ENCODE results near the gene IKBKG.
A peak's percentile ranks its signal among the peaks of the same experiment; 100 is the strongest.

Gene IKBKG

DNA sequence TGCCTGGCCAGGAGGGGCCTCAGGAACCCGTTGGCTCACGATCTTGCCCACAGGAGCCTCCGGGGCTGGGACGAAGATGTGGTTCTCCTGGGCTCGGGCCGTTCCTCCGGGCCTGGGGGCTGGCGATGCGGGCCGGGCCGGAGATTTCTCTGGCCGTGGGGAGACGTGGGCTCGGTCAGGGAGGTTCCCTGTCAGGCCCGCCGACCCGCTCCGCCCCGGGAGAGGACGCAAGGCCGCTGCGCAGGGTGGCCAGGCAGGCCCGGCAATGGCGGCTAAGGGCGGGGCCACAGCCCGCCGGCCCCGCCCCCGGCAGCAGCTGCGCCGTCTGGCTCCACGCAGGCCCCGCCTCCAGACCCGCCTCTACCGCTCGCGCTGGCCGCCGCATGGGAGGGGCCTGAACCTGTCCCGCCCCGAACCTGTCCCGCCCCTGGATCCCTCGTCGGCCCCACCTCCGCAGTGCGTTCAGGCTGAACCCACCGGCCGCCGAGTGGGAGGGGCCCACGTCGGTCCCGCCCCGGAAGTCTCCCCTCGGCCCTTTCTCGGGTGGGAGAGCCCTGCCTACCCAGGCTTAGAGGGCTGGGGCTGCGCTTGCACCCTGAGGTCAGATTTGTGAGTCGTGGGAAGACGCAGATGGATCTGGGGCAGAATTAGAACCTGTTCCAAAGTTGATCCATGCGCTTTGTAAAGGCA lies 31.3 kb upstream of the IKBKG start, which contains the start of gene FAM3A (continued):
- TF ChIP-seq ZNF202 (tag by site-specific recombination; IDR thresholded peaks at IDR 0.05; ENCODE audit: borderline replicate concordance) (no peak), ZNF184 (tag by site-specific recombination; IDR thresholded peaks at IDR 0.05) (no peak), KLF10 (tag by site-specific recombination; IDR thresholded peaks at IDR 0.05) (peak; percentile 67; the same call in 1 of the 2 replicates), ZNF747 (tag by site-specific recombination; IDR thresholded peaks at IDR 0.05) (no peak), ZBTB48 (tag by site-specific recombination; IDR thresholded peaks at IDR 0.05) (peak; percentile 49; the same call in 1 of the 2 replicates), ZNF623 (tag by site-specific recombination; IDR thresholded peaks at IDR 0.05) (no peak), ZNF558 (tag by site-specific recombination; IDR thresholded peaks at IDR 0.05) (no peak), REPIN1 (tag by site-specific recombination; IDR thresholded peaks at IDR 0.05; ENCODE audit: low read depth) (no peak), ZNF548 (tag by site-specific recombination; IDR thresholded peaks at IDR 0.05) (no peak), ZFP41 (tag by site-specific recombination; IDR thresholded peaks at IDR 0.05; ENCODE audit: borderline replicate concordance) (no peak), ZNF23 (tag by site-specific recombination; IDR thresholded peaks at IDR 0.05; ENCODE audit: borderline replicate concordance) (no peak), BCL11B (tag by site-specific recombination; IDR thresholded peaks at IDR 0.05; ENCODE audit: low read depth) (no peak), ZNF433 (tag by site-specific recombination; IDR thresholded peaks at IDR 0.05; ENCODE audit: low read depth) (no peak), ZNF792 (tag by site-specific recombination; IDR thresholded peaks at IDR 0.05) (no peak), ZNF157 (tag by site-specific recombination; IDR thresholded peaks at IDR 0.05) (no peak)
- TF ChIP-seq, protein P1, sequence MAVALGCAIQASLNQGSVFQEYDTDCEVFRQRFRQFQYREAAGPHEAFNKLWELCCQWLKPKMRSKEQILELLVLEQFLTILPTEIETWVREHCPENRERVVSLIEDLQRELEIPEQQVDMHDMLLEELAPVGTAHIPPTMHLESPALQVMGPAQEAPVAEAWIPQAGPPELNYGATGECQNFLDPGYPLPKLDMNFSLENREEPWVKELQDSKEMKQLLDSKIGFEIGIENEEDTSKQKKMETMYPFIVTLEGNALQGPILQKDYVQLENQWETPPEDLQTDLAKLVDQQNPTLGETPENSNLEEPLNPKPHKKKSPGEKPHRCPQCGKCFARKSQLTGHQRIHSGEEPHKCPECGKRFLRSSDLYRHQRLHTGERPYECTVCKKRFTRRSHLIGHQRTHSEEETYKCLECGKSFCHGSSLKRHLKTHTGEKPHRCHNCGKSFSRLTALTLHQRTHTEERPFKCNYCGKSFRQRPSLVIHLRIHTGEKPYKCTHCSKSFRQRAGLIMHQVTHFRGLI (tag by site-specific recombination; IDR thresholded peaks at IDR 0.05), result no peak
- TF ChIP-seq, protein P2, sequence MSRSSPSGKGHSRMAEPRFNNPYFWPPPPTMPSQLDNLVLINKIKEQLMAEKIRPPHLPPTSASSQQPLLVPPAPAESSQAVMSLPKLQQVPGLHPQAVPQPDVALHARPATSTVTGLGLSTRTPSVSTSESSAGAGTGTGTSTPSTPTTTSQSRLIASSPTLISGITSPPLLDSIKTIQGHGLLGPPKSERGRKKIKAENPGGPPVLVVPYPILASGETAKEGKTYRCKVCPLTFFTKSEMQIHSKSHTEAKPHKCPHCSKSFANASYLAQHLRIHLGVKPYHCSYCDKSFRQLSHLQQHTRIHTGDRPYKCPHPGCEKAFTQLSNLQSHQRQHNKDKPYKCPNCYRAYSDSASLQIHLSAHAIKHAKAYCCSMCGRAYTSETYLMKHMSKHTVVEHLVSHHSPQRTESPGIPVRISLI (tag by site-specific recombination; IDR thresholded peaks at IDR 0.05), result no peak
- TF ChIP-seq, protein P3, sequence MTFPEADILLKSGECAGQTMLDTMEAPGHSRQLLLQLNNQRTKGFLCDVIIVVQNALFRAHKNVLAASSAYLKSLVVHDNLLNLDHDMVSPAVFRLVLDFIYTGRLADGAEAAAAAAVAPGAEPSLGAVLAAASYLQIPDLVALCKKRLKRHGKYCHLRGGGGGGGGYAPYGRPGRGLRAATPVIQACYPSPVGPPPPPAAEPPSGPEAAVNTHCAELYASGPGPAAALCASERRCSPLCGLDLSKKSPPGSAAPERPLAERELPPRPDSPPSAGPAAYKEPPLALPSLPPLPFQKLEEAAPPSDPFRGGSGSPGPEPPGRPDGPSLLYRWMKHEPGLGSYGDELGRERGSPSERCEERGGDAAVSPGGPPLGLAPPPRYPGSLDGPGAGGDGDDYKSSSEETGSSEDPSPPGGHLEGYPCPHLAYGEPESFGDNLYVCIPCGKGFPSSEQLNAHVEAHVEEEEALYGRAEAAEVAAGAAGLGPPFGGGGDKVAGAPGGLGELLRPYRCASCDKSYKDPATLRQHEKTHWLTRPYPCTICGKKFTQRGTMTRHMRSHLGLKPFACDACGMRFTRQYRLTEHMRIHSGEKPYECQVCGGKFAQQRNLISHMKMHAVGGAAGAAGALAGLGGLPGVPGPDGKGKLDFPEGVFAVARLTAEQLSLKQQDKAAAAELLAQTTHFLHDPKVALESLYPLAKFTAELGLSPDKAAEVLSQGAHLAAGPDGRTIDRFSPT (tag by site-specific recombination; IDR thresholded peaks at IDR 0.05), result 0 out of 2 replicates have a peak, but pooled peaks have one; percentile 6
- TF ChIP-seq, protein P4, sequence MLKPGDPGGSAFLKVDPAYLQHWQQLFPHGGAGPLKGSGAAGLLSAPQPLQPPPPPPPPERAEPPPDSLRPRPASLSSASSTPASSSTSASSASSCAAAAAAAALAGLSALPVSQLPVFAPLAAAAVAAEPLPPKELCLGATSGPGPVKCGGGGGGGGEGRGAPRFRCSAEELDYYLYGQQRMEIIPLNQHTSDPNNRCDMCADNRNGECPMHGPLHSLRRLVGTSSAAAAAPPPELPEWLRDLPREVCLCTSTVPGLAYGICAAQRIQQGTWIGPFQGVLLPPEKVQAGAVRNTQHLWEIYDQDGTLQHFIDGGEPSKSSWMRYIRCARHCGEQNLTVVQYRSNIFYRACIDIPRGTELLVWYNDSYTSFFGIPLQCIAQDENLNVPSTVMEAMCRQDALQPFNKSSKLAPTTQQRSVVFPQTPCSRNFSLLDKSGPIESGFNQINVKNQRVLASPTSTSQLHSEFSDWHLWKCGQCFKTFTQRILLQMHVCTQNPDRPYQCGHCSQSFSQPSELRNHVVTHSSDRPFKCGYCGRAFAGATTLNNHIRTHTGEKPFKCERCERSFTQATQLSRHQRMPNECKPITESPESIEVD (tag by site-specific recombination; IDR thresholded peaks at IDR 0.05), result no peak
- TF ChIP-seq, protein P5, sequence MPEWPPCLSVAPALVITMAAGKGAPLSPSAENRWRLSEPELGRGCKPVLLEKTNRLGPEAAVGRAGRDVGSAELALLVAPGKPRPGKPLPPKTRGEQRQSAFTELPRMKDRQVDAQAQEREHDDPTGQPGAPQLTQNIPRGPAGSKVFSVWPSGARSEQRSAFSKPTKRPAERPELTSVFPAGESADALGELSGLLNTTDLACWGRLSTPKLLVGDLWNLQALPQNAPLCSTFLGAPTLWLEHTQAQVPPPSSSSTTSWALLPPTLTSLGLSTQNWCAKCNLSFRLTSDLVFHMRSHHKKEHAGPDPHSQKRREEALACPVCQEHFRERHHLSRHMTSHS (tag by site-specific recombination; IDR thresholded peaks at IDR 0.05), result no peak
- TF ChIP-seq, protein P6, sequence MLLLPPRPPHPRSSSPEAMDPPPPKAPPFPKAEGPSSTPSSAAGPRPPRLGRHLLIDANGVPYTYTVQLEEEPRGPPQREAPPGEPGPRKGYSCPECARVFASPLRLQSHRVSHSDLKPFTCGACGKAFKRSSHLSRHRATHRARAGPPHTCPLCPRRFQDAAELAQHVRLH (tag by site-specific recombination; IDR thresholded peaks at IDR 0.05), result 0 out of 2 replicates have a peak, but pooled peaks have one; percentile 19
- TF ChIP-seq, protein P7, sequence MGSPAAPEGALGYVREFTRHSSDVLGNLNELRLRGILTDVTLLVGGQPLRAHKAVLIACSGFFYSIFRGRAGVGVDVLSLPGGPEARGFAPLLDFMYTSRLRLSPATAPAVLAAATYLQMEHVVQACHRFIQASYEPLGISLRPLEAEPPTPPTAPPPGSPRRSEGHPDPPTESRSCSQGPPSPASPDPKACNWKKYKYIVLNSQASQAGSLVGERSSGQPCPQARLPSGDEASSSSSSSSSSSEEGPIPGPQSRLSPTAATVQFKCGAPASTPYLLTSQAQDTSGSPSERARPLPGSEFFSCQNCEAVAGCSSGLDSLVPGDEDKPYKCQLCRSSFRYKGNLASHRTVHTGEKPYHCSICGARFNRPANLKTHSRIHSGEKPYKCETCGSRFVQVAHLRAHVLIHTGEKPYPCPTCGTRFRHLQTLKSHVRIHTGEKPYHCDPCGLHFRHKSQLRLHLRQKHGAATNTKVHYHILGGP (tag by site-specific recombination; IDR thresholded peaks at IDR 0.05), result no peak
- TF ChIP-seq, protein P8, sequence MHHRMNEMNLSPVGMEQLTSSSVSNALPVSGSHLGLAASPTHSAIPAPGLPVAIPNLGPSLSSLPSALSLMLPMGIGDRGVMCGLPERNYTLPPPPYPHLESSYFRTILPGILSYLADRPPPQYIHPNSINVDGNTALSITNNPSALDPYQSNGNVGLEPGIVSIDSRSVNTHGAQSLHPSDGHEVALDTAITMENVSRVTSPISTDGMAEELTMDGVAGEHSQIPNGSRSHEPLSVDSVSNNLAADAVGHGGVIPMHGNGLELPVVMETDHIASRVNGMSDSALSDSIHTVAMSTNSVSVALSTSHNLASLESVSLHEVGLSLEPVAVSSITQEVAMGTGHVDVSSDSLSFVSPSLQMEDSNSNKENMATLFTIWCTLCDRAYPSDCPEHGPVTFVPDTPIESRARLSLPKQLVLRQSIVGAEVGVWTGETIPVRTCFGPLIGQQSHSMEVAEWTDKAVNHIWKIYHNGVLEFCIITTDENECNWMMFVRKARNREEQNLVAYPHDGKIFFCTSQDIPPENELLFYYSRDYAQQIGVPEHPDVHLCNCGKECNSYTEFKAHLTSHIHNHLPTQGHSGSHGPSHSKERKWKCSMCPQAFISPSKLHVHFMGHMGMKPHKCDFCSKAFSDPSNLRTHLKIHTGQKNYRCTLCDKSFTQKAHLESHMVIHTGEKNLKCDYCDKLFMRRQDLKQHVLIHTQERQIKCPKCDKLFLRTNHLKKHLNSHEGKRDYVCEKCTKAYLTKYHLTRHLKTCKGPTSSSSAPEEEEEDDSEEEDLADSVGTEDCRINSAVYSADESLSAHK (tag by site-specific recombination; IDR thresholded peaks at IDR 0.05), result 0 out of 2 replicates have a peak, but pooled peaks have one; percentile 15
- TF ChIP-seq, protein P9, sequence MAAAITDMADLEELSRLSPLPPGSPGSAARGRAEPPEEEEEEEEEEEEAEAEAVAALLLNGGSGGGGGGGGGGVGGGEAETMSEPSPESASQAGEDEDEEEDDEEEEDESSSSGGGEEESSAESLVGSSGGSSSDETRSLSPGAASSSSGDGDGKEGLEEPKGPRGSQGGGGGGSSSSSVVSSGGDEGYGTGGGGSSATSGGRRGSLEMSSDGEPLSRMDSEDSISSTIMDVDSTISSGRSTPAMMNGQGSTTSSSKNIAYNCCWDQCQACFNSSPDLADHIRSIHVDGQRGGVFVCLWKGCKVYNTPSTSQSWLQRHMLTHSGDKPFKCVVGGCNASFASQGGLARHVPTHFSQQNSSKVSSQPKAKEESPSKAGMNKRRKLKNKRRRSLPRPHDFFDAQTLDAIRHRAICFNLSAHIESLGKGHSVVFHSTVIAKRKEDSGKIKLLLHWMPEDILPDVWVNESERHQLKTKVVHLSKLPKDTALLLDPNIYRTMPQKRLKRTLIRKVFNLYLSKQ (tag by site-specific recombination; IDR thresholded peaks at IDR 0.05; ENCODE audit: borderline replicate concordance), result no peak
